HG03558 (cell line): ENCODE measurements around the gene TPST1.
"Not testable (repeated sequence)": the region's sequence is repeated elsewhere in the genome, so short reads cannot be mapped to it uniquely, and the experiment has no call there.

Experiments
- ATAC-seq: cut with Tn5 transposase; IDR thresholded peaks from one replicate; pipeline ENCODE4 v1.9.1; 2021; ENCODE audit warnings: moderate number of reproducible peaks; ENCODE audit not compliant: unreplicated experiment; ENCODE audit errors: extremely low read depth

Gene TPST1

DNA sequence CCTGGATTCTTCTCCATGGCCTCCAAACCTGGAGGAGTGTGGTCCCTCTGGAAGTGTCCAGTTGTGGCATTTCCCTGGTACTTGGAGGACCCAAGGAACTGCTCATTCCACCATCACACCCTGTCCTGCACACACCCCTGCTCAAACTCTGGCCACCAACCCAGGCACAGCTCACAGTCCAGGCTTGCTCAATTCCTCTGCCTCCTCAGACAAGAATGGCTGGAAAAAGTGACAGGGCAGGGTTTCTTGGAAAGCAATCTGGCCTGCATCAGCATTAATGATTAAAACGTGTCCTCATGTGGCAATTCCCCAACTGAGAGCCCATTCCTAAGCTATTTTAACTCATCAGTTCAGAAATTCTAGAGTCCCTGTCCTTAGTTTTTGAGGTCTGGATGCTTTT is 17.2 kb upstream of the TPST1 start:
- ATAC-seq: no peak

DNA sequence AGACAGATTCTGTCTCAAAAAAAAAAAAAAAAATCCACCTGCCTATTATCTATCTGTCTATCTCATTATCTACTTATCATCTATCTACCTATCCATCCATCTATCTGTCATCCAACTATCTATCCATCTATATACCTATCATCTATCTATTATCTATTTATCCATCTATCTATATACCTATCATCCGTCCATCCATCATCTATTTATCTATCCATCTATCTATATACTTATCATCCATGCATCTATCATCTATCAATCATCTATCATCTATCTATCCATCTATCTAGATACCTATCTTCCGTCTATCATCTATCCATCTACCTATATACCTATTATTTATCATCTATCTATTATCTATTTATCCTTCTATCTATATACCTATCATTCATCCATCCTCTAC is 16.5 kb upstream of the TPST1 start:
- ATAC-seq: no peak

DNA sequence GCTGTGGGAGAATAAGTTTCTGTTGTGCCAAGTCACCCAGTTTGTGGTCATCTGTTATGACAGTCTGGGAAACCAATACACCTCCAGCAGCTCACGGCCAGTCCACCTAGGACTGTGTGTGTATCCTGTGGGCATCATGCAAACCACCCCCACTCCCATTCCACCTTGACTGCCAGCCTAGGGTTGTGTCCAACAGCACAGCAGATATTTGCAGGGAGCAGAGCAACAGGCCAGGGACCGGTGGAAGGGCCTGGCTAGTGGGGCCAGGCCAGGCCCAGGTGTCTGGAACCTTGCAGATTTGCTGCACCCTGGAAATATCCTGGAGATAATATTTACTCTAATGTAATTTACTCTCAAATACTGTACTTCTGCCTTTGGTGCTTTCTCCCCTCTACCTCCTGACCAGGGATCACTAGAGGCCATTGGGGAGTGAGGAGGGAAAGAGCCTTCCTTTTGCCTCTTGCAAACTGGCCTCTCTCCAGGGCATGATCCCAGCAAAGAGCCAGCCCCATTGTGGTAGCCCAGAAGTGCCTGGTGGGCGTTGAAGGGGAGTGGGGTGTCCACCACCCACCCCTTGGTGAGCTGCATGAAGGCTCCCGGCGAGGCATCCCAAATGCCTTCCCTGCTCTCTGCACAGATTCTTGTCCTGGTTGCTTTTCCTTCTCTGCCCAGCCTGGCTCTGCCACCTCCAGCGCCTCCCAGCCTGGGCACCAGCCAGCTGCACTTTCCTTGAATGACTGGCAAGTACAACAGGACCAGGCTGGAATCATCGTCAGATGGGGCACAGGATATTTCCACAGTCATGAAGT is 15.2 kb upstream of the TPST1 start:
- no peak for ATAC-seq

DNA sequence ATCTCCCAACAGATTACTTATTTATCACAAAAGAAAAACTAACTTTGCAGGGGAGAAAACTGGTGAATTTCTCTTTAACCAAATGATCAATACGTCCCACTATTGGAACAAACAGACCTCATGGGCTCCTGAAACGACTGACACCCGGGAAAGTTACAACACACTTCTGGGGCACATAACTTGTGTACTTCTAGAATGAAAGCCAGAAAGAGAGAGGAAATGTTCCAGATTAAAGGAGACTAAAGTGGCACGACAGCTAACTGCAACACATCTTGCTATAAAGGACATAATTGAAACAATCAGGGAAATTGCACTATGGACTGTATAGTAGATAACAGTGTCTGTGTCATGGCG is 14.7 kb upstream of the TPST1 start:
- ATAC-seq: no peak

DNA sequence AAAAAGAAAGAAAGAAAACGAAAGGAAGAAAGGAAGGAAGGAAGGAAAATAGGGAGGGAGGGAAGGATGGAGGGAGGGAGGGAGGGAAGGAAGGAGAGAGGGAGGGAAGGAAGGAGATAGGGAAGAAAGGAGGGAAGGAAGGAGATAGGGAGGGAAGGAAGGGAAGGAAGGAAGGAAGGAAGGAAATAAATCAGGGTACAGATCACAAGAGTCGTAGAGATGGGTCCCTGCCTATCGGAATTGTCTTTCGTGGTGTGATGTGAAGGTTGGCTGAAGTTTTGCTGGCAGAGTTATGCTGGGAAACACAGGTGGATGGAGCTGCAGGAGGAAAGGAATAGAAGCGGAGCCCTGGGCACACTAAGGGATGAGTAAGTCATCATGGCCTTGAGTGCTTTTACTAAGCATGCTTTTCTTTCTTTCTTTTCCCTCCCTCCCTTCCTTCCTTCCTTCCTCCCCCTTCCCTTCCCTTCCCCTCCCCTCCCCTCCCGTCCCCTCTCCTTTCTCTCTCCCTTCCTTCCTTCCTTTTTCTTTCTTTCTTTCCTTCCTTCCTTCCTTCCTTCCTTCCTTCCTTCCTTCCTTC is 11.9 kb upstream of the TPST1 start:
- ATAC-seq: no peak

DNA sequence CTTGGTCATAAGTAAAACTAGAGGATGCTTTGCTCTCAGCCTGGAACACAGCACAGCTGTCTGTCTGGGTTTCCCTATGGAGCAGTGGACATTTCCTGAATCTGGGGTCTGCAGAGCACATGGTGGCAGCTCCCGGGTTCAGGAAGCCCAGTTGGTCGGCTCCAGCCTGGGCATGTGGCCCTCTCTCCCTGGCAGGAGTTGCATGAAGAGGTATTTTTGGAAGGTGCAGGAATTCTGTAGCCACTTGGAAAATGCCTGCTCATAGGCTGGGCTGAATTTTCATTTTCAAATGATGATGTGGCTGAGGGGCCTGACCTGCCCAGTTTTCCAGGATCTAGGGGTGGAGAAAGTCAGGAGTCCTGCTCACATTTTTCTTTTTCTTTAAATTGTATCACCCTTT is 6.7 kb upstream of the TPST1 start:
- no peak for ATAC-seq

DNA sequence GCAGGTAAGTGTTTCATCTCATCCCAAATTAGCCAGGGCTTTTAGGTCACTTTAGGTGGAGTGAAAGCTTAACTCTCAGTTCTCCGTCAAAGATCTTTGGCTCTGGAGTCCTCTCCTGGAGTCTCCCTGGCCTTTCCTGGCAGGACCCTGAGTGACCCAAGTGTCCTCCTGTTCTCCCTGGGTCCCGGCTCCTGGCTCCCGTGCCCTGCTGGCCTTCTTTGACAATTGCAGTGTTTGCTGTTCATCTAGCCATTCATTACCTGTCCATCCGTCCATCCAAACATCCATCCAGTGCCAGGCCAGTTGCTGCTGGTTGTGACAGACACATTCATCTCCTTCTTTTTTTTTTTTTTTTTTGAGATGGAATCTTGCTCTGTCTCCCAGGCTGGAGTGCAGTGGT is 6.2 kb upstream of the TPST1 start:
- ATAC-seq: no peak

DNA sequence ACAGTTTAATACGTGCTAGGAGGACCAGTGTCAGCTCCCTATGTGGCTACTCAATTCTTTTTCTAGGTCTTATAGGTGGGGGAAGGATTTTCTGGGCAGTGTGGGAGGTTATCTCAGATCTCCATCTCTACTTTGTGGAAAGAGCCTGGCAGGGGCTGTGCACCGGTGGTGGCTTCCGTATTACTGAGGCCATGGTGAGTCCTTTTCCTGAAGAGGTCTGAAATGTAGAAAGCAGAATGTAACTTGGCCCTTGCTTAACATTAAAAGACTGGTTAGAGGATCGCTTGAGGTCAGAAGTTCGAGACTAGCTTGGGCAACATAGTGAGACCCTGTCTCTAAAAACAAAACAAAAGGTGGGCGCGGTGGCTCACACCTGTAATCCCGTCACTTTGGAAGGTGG is 2.7 kb upstream of the TPST1 start:
- ATAC-seq: no peak

DNA sequence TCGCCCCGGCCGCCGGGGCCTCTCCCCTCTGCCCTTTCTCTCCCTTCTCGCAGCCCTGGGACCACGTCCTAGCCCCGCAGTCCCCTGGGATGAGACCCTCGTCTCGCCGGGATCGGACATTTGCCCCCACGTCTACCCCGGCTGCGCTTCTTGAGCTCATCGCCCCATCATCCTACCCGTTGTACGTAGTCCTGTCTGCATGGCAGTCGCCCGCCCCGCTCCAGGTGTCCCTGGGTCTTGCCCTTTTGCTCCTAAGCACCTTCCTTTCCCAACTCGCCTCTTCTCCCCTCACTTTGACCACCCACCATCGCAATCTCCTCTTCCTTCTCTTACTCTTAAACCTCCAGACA is 582 bp downstream of the TPST1 start:
- no peak for ATAC-seq

DNA sequence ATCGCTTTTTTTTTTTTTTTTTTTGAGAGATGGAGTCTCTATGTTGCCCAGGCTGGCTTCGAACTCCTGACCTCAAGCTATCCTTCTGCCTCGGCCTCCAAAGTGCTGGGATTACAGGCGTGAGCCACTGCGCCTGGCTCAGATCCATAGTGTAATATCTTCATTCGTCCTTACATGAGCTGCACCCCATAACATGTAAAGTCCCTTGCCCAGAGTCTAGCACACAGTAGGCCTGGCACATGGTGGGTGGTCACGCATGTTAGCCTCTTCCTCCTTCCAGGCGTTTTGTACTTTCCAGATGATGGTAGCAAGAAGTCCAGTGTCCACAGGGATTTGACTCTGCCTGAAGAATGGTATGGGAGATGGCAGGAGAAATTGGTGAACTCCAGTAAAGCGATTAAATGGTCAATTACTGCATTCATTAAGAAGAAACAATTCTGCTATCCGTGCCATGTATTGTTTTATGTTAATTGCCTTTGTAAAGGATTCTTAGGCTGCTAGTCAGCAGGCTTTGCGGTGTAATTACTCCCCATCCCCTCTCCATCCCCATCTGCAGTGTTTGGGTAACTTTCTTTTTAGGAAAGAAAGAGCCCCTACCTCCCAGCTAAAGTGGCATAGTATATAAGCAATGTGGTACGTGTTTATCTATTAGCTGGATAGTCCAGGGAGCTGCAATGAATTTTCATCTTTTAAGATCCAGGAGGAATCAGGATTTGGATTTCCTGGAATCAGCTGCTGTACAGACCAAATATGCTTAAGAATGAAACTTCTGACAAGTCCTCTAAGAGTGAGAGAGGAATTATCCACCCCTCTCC is 1.2 kb downstream of the TPST1 start:
- ATAC-seq: no peak

DNA sequence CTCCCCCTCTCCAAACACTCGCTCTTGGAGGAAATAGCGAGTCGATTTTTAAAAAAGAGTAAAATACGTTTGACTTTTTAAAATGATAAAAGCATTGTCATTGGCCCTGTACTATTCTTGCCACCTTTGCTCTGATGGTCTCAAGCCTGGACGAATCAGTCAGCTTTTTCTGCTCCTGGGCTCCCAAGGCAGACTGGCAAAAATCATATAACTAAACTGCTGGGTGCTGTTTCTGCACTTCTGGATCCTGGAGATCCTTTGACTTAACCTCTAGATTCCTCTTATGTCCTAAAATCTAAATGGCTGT is 1.8 kb downstream of the TPST1 start:
- no peak for ATAC-seq

DNA sequence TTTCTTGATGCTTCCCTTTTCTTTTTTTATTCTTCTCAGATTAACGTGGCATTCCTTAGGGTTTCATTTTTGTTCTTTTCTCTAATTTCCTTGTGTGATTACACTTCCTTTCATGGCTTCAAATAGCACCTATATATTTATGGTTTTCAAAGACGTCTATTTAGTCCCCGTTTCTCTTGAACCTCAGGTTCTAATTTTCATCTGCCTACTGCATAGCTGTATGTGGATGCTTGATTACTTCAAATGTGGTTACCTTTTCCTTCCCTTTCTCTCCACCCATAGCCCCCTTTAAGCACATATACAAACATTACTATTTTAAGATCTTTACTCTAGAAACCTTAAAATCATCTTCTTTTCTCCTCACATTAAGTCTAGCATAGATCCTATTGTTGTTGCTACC is 2.4 kb downstream of the TPST1 start:
- no peak for ATAC-seq

DNA sequence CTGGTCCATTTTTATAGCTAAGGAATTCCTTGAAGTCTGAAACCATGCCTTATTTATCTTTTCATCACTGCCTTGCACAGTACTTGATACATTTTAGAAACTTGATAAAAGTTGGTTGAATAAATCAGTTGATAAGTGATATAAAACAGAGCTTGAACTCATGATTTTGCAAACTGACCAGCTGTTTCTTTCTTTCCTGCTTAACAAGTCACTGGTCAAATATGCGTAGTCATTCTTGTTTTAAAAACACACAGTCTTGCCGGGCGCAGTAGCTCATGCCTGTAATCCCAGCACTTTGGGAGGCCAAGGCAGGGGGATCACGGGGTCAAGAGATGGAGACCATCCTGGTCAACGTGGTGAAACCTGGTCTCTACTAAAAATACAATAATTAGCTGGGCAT is 6.3 kb downstream of the TPST1 start:
- no peak for ATAC-seq

DNA sequence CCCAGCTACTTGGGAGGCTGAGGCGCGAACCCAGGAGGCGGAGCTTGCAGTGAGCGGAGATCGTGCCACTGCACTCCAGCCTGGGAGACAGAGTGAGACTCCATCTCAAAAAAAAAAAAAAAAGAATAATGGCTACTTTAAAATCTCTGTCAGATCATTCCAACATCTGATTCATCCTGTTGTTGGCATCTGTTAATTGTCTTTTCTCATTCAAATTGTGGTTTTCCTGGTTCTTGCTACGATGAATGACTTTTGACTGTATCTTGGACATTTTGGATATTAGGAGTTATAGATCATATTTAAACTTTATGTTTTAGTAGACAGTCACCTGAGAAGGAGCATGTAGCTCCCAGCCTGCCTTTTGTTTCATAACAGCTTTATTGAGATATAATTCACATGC is 8.5 kb downstream of the TPST1 start:
- no peak for ATAC-seq

DNA sequence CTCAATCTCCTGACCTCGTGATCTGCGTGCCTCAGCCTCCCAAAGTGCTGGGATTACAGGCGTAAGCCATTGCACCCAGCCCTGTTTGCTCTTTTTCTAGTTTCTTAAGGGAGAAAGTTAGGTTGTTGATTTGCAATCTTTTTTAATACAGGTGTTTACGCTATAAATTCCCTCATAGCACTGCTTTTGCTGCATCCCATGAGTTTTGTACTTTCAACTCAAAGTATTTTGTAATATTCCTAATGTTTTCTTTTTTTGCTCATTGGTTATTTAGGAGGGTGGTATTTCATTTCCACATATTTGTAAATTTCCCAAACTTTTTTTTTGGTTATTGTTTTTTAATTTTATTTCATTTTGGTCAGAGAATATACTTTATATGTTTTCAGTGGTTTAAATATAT is 11.6 kb downstream of the TPST1 start:
- no peak for ATAC-seq

DNA sequence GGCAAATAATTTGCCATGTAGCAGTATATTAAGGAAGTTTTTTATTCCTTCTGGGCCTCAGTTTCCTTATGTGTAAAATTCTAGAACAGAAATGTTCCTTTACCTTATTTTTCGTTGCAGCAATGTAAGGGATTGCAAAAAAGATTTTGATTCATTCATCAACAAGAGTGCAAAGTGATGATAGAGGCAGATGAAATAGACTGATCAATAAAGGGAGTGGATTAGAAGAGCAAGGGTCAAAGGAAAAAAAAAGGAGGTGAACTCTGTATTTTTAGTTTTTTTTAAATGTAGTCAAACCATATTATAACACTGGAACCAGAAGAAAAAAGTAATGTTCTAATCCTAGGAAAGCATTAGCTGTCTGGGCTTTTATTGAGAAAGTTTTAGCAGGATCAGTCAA is 14.7 kb downstream of the TPST1 start:
- ATAC-seq: no peak

DNA sequence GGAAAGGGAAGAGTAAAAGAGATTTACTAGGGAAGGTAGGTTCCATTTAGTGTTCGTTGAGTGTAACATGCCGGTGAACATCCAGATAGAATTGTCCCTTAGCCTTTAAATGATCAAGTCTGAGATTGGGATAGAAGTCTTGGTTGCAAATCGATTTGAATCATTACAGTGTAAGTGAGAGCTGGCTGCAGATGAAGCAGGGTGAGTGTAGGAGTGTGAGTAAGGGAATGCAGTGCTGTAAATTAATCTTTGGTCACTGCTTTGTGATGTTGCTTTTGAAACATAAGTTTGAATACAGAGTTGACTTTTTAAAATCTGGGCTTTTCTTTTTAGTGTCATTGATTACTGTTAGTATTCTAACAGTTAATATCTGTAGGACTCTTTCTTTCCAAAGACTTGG is 16.3 kb downstream of the TPST1 start:
- ATAC-seq: no peak

DNA sequence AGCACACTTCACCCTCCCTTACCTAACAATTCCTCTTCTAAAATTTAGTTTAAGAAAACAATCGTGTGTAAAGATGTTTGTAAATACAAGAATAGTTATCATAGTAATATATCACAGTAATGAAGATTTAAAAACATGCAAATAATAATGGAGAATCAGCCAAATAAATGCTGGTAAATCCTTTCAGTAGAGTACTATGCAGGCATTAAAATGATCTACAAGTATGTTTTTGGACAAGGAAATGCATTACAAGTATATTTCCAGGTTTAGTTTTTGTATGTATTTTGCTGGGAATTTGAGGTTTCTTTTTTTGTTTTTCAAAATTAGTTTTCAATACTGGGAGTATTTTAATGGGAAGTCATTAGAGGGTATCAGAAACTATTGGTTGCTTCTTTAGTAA is 22.7 kb downstream of the TPST1 start:
- ATAC-seq: no peak

DNA sequence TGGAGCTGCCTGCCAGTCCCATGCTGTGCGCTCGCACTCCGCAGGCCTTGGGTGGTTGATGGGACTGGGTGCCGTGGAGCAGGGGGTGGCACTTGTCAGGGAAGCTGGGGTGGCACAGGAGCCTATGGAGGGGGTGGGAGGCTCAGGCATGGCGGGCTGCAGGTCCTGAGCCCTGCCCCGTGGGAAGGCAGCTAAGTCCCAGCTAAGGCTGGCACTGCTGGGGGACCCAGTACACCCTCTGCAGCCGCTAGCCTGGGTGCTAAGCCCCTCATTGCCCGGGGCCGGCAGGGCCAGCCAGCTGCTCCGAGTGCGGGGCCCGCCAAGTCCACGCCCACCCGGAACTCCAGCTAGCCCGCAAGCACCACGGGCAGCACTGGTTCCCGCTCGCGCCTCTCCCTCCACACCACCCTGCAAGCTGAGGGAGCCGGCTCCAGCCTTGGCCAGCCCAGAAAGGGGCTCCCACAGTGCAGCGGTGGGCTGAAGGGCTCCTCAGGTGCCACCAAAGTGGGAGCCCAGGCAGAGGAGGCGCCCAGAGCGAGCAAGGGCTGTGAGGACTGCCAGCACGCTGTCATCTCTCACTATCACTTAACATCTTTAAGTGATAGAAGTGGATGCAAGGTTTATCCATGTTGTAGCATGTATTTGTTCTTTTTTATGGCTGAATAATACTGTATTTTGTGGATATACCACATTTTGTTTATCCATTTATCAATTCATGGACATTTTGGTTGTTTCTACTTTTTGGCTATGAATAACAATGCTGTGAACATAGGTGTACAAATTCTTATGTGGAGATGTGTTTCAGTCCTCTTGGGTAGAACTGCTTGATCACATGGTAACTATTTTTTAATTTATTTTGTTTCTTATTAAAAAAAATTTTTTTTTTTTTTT is 26.4 kb downstream of the TPST1 start:
- not testable (repeated sequence) for ATAC-seq

DNA sequence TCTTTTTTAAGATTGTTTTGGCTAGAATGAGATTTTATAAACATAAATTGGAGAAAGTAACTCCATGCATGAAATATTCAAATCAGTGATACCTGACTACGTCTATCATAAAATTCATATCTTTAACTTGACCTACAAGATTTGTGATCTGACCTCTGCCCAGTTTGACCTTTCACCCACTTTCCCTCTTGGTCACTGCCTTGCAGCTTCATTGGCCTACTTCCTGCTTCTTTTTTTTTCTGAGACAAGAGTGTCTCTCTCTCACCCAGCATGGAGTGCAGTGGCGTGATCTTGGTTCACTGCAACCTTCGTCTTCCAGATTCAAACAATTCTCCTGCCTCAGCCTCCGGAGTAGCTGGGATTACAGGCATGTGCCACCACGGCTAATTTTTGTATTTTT is 28.5 kb downstream of the TPST1 start:
- ATAC-seq: no peak
